Osteocyte (in vitro differentiated cells): Measurements from ENCODE around the gene CYP26B1. TPM values are rescaled to one million over a fixed set of nuclear protein-coding genes. Genes with fewer than 3 reads are reported as not detected.

Experiments
- DNase-seq: peaks from one replicate; pipeline ENCODE4 v3.0.0; 2021; ENCODE audit warnings: mixed read lengths; ENCODE audit not compliant: unreplicated experiment; ENCODE audit errors: extremely low spot score
- H3K27ac Mint-ChIP-seq: one replicate; pipeline ENCODE4 v1.8.0; 2021; ENCODE audit warnings: mild to moderate bottlenecking, mixed read lengths; ENCODE audit not compliant: unreplicated experiment
- H3K27me3 Mint-ChIP-seq: one replicate; pipeline ENCODE4 v1.8.0; 2021; ENCODE audit warnings: mixed read lengths; ENCODE audit not compliant: unreplicated experiment
- H3K36me3 Mint-ChIP-seq: one replicate; pipeline ENCODE4 v1.8.0; 2021; ENCODE audit warnings: mixed read lengths; ENCODE audit not compliant: unreplicated experiment
- H3K4me1 Mint-ChIP-seq: one replicate; pipeline ENCODE4 v1.8.0; 2021; ENCODE audit warnings: mixed read lengths; ENCODE audit not compliant: unreplicated experiment
- H3K4me3 Mint-ChIP-seq: one replicate; pipeline ENCODE4 v1.8.0; 2021; ENCODE audit warnings: mild to moderate bottlenecking, moderate library complexity, mixed read lengths; ENCODE audit not compliant: unreplicated experiment
- H3K9me3 Mint-ChIP-seq: one replicate; pipeline ENCODE4 v1.8.0; 2021; ENCODE audit warnings: mixed read lengths; ENCODE audit not compliant: unreplicated experiment
- total RNA-seq: library from RNA; stranded (reverse); gene quantifications from 2 replicates; pipeline ENCODE4 v1.2.1, GENCODE V29; 2021
- TF ChIP-seq, protein P1 (sequence below): fragments of 200-600 bp; sonication (generic); IDR thresholded peaks from 2 replicates; pipeline ENCODE4 v1.5.0; 2021; ENCODE audit warnings: antibody characterized with exemption, mild to moderate bottlenecking, moderate library complexity

Gene CYP26B1
- total RNA-seq, 1 donor from 2014 or later: 1.3 TPM

DNA sequence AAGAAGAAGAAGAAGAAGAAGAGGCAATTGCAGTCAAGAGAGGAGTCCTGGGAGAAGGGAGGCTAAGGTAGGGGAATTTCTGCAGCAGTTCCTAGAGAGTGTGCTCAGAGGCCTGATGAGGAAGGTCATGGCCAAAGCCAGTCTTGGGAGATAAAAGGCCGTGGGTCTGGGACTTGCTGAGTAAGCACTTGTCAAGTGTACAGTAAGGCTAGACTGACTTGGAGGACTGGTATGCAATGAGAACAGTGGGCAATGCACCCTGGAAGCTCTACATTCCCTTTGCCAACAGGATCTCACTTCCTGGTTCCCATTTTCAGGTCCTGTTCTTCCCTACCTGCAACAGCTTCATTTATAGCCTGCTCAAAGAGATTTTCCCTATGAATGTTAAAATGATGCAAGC is 28.6 kb upstream of the CYP26B1 start:
- no peaks in the 10 kb centered on the region for H3K9me3 Mint-ChIP-seq
- H3K27me3 Mint-ChIP-seq: no peaks in the 10 kb centered on the region
- TF ChIP-seq, protein P1, sequence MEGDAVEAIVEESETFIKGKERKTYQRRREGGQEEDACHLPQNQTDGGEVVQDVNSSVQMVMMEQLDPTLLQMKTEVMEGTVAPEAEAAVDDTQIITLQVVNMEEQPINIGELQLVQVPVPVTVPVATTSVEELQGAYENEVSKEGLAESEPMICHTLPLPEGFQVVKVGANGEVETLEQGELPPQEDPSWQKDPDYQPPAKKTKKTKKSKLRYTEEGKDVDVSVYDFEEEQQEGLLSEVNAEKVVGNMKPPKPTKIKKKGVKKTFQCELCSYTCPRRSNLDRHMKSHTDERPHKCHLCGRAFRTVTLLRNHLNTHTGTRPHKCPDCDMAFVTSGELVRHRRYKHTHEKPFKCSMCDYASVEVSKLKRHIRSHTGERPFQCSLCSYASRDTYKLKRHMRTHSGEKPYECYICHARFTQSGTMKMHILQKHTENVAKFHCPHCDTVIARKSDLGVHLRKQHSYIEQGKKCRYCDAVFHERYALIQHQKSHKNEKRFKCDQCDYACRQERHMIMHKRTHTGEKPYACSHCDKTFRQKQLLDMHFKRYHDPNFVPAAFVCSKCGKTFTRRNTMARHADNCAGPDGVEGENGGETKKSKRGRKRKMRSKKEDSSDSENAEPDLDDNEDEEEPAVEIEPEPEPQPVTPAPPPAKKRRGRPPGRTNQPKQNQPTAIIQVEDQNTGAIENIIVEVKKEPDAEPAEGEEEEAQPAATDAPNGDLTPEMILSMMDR: no peak
- H3K36me3 Mint-ChIP-seq: peaks cover 27% of the 10 kb centered on the region
- no peak for DNase-seq
- H3K4me3 Mint-ChIP-seq: no peak overlapping the region
- peaks cover 7% of the 10 kb centered on the region for H3K4me1 Mint-ChIP-seq
- H3K27ac Mint-ChIP-seq: no peak overlapping the region

DNA sequence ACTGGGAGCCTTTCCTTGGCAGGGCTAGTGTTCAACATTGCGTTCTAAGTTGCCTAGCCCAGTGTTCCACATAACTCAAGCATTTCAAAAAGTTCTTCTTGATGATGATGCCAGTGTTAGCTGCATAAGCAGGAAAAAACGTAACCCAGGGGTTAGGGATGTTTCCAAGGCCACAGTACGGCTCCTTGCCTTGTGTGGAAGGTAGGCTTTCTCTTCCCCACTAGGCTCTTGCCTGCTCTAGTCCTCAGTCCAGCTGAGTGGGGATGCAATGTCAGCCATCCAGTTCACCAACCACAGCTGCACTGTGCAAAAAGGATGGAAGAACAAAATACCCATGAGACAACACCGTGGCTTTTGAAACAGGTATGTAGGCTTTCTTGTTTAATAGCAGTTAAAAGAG is 28.0 kb upstream of the CYP26B1 start:
- DNase-seq: no peak
- H3K4me3 Mint-ChIP-seq: no peak overlapping the region
- peaks cover 27% of the 10 kb centered on the region for H3K36me3 Mint-ChIP-seq
- H3K27me3 Mint-ChIP-seq: no peaks in the 10 kb centered on the region
- H3K27ac Mint-ChIP-seq: no peak overlapping the region
- peaks cover 7% of the 10 kb centered on the region for H3K4me1 Mint-ChIP-seq
- TF ChIP-seq, protein P1: no peak
- H3K9me3 Mint-ChIP-seq: no peaks in the 10 kb centered on the region

DNA sequence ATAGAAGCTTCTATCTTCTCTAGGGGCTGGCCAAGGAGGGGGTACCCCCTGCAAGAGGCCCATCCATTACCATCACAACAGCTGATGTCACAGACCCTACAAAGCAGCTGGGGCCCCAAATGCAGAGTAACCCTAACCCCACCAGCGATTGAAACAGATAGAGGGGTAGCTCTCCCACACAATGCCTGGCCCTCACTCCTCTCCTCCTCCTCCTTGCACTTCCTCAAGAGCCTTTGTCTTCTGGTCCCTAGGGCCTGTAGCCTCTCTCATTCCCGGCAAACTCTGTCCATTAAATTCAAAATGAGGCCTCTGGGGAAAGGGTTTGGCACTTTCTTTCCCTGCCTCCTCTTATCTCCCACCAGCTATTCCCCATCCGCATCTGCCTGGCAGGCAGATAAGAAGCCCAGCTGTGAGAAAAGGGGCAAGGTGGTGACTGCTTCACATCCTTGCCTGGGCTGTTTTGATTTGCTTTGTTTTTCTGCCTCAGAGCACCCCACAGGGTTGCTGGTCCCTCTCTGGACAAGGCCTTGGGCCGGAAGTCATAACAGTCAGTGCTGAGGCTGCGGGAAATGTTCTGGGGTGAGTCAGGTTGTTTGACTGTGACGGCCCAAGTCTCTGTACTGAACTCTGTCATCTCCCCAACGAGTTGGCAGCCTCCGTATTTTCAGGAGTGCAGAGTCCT is 26.1 kb upstream of the CYP26B1 start:
- no peaks in the 10 kb centered on the region for H3K27me3 Mint-ChIP-seq
- no peak overlapping the region for H3K27ac Mint-ChIP-seq
- no peak for DNase-seq
- H3K36me3 Mint-ChIP-seq: peaks cover 21% of the 10 kb centered on the region
- peaks cover 7% of the 10 kb centered on the region for H3K4me1 Mint-ChIP-seq
- no peak overlapping the region for H3K4me3 Mint-ChIP-seq
- H3K9me3 Mint-ChIP-seq: no peaks in the 10 kb centered on the region
- TF ChIP-seq, protein P1: no peak

DNA sequence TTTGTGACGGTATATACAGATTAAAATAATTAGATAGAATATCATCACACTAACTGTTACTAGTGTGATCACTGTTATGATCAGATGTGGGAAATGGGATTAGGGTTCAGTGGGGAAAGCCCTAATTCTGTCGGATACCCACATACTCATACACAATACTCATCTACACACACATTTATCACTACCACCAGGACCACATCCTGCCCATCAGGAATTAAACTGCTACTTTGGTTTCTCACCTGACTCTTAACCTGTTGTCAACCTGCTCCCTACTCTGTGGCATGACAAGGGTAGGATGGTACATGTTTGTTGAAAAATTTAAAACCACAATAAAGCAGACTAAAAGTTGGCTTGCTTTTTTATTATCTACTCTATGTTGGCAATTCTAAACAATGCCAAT is 24.8 kb upstream of the CYP26B1 start:
- no peaks in the 10 kb centered on the region for H3K27me3 Mint-ChIP-seq
- H3K27ac Mint-ChIP-seq: no peak overlapping the region
- peaks cover 3% of the 10 kb centered on the region for H3K9me3 Mint-ChIP-seq
- no peak for DNase-seq
- TF ChIP-seq, protein P1: no peak
- peaks cover 15% of the 10 kb centered on the region for H3K36me3 Mint-ChIP-seq
- H3K4me1 Mint-ChIP-seq: peaks cover 7% of the 10 kb centered on the region
- H3K4me3 Mint-ChIP-seq: no peak overlapping the region

DNA sequence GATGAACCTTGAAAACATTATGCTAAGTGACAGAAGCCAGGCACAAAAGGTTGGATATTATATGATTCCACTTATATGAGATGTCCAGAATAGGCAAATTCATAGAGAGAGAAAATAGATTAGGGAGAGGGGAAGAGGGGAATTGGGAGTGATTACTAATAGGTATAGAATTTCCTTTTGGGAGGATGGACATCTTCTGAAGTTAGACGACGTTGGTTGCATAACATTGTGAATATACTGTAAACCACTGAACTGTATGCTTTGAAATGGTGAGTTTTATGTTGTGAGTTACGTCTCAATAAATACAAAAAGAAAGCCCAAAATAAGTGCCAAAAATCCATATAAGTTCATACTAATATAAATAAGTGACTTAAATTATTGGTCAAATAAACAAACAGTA is 18.6 kb upstream of the CYP26B1 start:
- H3K36me3 Mint-ChIP-seq: no peaks in the 10 kb centered on the region
- peaks cover 7% of the 10 kb centered on the region for H3K27me3 Mint-ChIP-seq
- H3K4me3 Mint-ChIP-seq: no peak overlapping the region
- no peak overlapping the region for H3K27ac Mint-ChIP-seq
- no peak for DNase-seq
- peaks cover 2% of the 10 kb centered on the region for H3K4me1 Mint-ChIP-seq
- TF ChIP-seq, protein P1: no peak
- peaks cover 3% of the 10 kb centered on the region for H3K9me3 Mint-ChIP-seq
